ENCODE data around the gene TMC2.

GRCh38 chr20:2610326-2610725 is 74.0 kb downstream of the TMC2 start:
- TF ChIP-seq POLR2AphosphoS5 (IDR thresholded peaks at IDR 0.05), result no peak
- TF ChIP-seq CTCF (IDR thresholded peaks at IDR 0.05), result no peak

Data from upper lobe of left lung (tissue), 4 donors.